IMR-90 (cell line): ENCODE results near the gene PRIMA1. TPM values are rescaled to one million over a fixed set of nuclear protein-coding genes. Genes with fewer than 3 reads are reported as not detected.

Experiments
- ATAC-seq: fragments of 200-7000 bp; cut with Tn5 transposase; 2 replicates; pipeline ENCODE4 v1.9.1; 2020; ENCODE audit warnings: low read depth, mild to moderate bottlenecking, moderate library complexity
- BruUV-seq: library from RNA; stranded (reverse); fragments of 400-500 nt; replicated peaks from 2 replicates; lab custom pipeline; 2021; lab: Mats Ljungman, UMichigan
- CTCF ChIA-PET: fragments of 300-600 bp; formaldehyde crosslinking; extraction: SDS; loops from one replicate; lab custom pipeline; 2021; ENCODE audit warnings: antibody characterized with exemption; lab: Yijun Ruan, JAX
- POLR2A ChIA-PET: fragments of 300-600 bp; sonication (Branson Sonifier 250); formaldehyde crosslinking; loops from one replicate; lab custom pipeline; 2022; ENCODE audit warnings: antibody characterized with exemption; ENCODE audit not compliant: unreplicated experiment; lab: Charles Lee
- DNase-seq: peaks from one replicate; pipeline ENCODE4 v3.0.0; 2013
- H2AFZ ChIP-seq: replicated peaks from 2 replicates; pipeline ENCODE3; 2013; ENCODE audit warnings: low read length, mild to moderate bottlenecking; ENCODE audit not compliant: poor library complexity
- H2AK5ac ChIP-seq: 2 replicates; pipeline ENCODE4 v1.6.1; 2013; ENCODE audit warnings: low read depth, low read length, inconsistent platforms
- H2AK9ac ChIP-seq: replicated peaks from 2 replicates; pipeline ENCODE3; 2013; ENCODE audit warnings: mild to moderate bottlenecking, low read depth, low read length, moderate library complexity; ENCODE audit not compliant: poor library complexity
- H2BK120ac ChIP-seq: 2 replicates; pipeline ENCODE4 v1.6.1; 2013; ENCODE audit warnings: low read depth, low read length, inconsistent platforms
- H2BK15ac ChIP-seq: 3 replicates; pipeline ENCODE4 v1.6.1; 2013; ENCODE audit warnings: low read depth, low read length, inconsistent platforms
- H2BK20ac ChIP-seq: 2 replicates; pipeline ENCODE4 v1.6.1; 2013; ENCODE audit warnings: low read depth, mild to moderate bottlenecking, inconsistent platforms, low read length, moderate library complexity
- H2BK5ac ChIP-seq: 2 replicates; pipeline ENCODE4 v1.6.1; 2013; ENCODE audit warnings: mild to moderate bottlenecking, low read depth, low read length, inconsistent platforms; ENCODE audit not compliant: poor library complexity, severe bottlenecking
- H3K14ac ChIP-seq: replicated peaks from 2 replicates; pipeline ENCODE4 v1.6.1; 2013; ENCODE audit warnings: low read depth, low read length, inconsistent platforms
- H3K18ac ChIP-seq: 2 replicates; pipeline ENCODE4 v1.6.1; 2013; ENCODE audit warnings: low read depth, low read length, control low read depth
- H3K23ac ChIP-seq: 2 replicates; pipeline ENCODE4 v1.6.1; 2013; ENCODE audit warnings: low read depth, low read length, inconsistent platforms
- H3K27ac ChIP-seq: 2 replicates; pipeline ENCODE4 v1.5.1; 2013; ENCODE audit warnings: mild to moderate bottlenecking, control low read depth, low read length; ENCODE audit not compliant: insufficient read depth
- H3K27me3 ChIP-seq: 2 replicates; pipeline ENCODE4 v1.6.1; 2013; ENCODE audit warnings: low read length; ENCODE audit not compliant: control insufficient read depth, insufficient read depth
- H3K36me3 ChIP-seq: 2 replicates; pipeline ENCODE4 v1.6.1; 2013; ENCODE audit warnings: low read length, mixed read lengths; ENCODE audit not compliant: control insufficient read depth, insufficient read depth
- H3K4ac ChIP-seq: 2 replicates; pipeline ENCODE4 v1.6.1; 2013; ENCODE audit warnings: low read depth, low read length, inconsistent platforms
- H3K4me1 ChIP-seq: 2 replicates; pipeline ENCODE4 v1.6.1; 2013; ENCODE audit warnings: low read length, mixed read lengths; ENCODE audit not compliant: control insufficient read depth, insufficient read depth
- H3K4me2 ChIP-seq: 2 replicates; pipeline ENCODE4 v1.6.1; 2013; ENCODE audit warnings: low read depth, mild to moderate bottlenecking, control low read depth, low read length, moderate library complexity
- H3K4me3 ChIP-seq: 2 replicates; pipeline ENCODE4 v1.5.1; 2013; ENCODE audit warnings: low read depth, mild to moderate bottlenecking, control low read depth, low read length, moderate library complexity; ENCODE audit not compliant: insufficient read depth
- H3K56ac ChIP-seq: 2 replicates; pipeline ENCODE4 v1.6.1; 2013; ENCODE audit warnings: low read length, inconsistent platforms; ENCODE audit not compliant: insufficient read depth; ENCODE audit errors: extremely low read depth
- H3K79me1 ChIP-seq, 2 experiments: 2 replicates each; pipeline ENCODE4 v1.6.1; 2013; ENCODE audit warnings: low read length in 2 of 2, inconsistent platforms in 1 of 2, low read depth in 1 of 2
- H3K9ac ChIP-seq: 2 replicates; pipeline ENCODE4 v1.6.1; 2013; ENCODE audit warnings: low read depth, low read length, control low read depth
- H3K9me1 ChIP-seq: 2 replicates; pipeline ENCODE4 v1.6.1; 2013; ENCODE audit warnings: low read length, inconsistent platforms; ENCODE audit not compliant: insufficient read depth
- H3K9me3 ChIP-seq: 2 replicates; pipeline ENCODE4 v1.6.1; 2013; ENCODE audit warnings: low read length; ENCODE audit not compliant: control insufficient read depth, insufficient read depth
- H4K20me1 ChIP-seq: 2 replicates; pipeline ENCODE4 v1.6.1; 2013; ENCODE audit warnings: low read length, inconsistent platforms; ENCODE audit not compliant: insufficient read depth
- H4K5ac ChIP-seq: 2 replicates; pipeline ENCODE4 v1.6.1; 2013; ENCODE audit warnings: mild to moderate bottlenecking, low read depth, low read length, control low read depth
- H4K8ac ChIP-seq, 2 experiments: 2 replicates each; pipeline ENCODE4 v1.6.1; 2013; ENCODE audit warnings: low read depth in 2 of 2, low read length in 2 of 2, control low read depth in 1 of 2, inconsistent platforms in 1 of 2
- H4K91ac ChIP-seq: 2 replicates; pipeline ENCODE4 v1.6.1; 2013; ENCODE audit warnings: low read depth, low read length, inconsistent platforms; ENCODE audit not compliant: insufficient read depth
- CEBPB ChIP-seq: IDR thresholded peaks from 2 replicates; pipeline ENCODE4 v1.6.1; 2012; ENCODE audit warnings: low read depth, low read length, improper control_type of control experiment
- SMC3 ChIP-seq: fragments of 150-350 bp; IDR thresholded peaks from 2 replicates; pipeline ENCODE4 v1.6.1; 2016; ENCODE audit warnings: low read depth, mild to moderate bottlenecking, antibody characterized with exemption, low read length, moderate library complexity
- WGBS, 2 experiments: methylation state at CpG; one replicate each; pipeline versions ENCODE4 v1.1.5 to v1.1.7; 2013; ENCODE audit warnings: missing lambda C conversion rate in 2 of 2; ENCODE audit not compliant: insufficient read length in 1 of 2; ENCODE audit errors: extremely low coverage in 2 of 2; 5-methylcytosine and 5-hydroxymethylcytosine counted together
- dilution Hi-C: fragments of 300-500 bp; cut with HindIII; formaldehyde crosslinking; loops from one replicate; pipeline ENCODE4 v1.14.3; 2018; ENCODE audit warnings: low sequenced_read_pairs; ENCODE audit not compliant: unreplicated experiment
- in situ Hi-C: fragments of 300-500 bp; cut with MboI; formaldehyde crosslinking; loops from 3 replicates; pipeline ENCODE4 v1.14.3; 2019; ENCODE audit warnings: low sequenced_read_pairs, inconsistent platforms, mixed read lengths
- intact Hi-C: fragments of 100-400 bp; cut with micrococcal nuclease; formaldehyde crosslinking; loops from 2 replicates; pipeline ENCODE4 v1.10.0; 2022
- polyA plus RNA-seq, 3 experiments: library from polyadenylated mRNA; depleted of rRNA; stranded (reverse); fragments of >200 nt; gene quantifications; 2 replicates each; pipeline ENCODE4 v1.2.3, GENCODE V29; 2012; ENCODE audit warnings: low replicate concordance in 1 of 3
- total RNA-seq: library from RNA; depleted of rRNA; stranded (reverse); fragments of >200 nt; gene quantifications from 2 replicates; pipeline ENCODE4 v1.2.3, GENCODE V29; 2012

The PRIMA1 gene
- total and polyA plus RNA-seq, 2 of the 4 experiments (the other 2 are of a cell fraction) = not detected

DNA sequence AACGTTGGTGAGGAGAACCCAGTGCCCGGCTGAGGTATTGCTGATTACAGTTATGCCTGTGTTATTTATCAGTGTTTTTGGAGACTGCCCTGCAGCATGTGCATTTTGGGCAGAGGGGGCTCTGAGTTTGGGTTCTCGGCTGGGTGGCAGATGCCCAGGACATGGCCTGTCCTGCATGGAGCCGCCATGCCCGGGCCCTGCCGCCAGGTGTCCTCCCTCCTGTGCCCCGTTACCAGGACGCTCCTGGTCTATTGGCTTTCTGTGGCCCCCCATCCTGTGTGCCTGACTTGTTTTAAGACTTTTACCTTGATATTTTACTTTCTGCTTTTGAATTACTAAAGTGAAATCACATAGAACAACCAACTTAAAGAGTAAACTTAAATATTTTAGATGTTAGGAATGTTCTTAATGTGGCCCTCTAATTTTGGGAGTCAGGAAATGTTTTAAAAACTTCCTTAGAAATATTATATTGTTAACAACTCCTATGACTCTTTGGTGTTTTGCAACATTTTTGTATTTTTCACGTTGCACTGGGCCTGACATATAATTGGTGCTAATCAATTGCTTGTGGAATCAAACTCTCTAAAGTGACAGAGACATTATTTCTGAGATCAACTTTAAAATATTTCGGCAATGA is 51.8 kb downstream of the PRIMA1 start:
- intact Hi-C loops = no loop called here
- H3K18ac ChIP-seq = no peak overlapping the region
- H3K4me1 ChIP-seq = no peaks in the 10 kb centered on the region
- no peak overlapping the region for H3K14ac ChIP-seq
- no peak overlapping the region for H3K4me3 ChIP-seq
- dilution Hi-C loops = no loop called here
- TF ChIP-seq SMC3 (no peak), CEBPB (no peak)
- peaks cover 14% of the 10 kb centered on the region for H3K9me3 ChIP-seq
- H2AK9ac ChIP-seq = no peak overlapping the region
- BruUV-seq = no TSS peak
- in situ Hi-C loops = no loop called here
- no peak overlapping the region for H2BK15ac ChIP-seq
- no peaks in the 10 kb centered on the region for H4K20me1 ChIP-seq
- no peak overlapping the region for H2AFZ ChIP-seq
- H3K27me3 ChIP-seq = no peaks in the 10 kb centered on the region
- DNase-seq = no peak
- ATAC-seq = no peak
- no peaks in the 10 kb centered on the region for H3K9me1 ChIP-seq
- H3K9ac ChIP-seq = no peak overlapping the region
- no peak overlapping the region for H3K27ac ChIP-seq
- no peak overlapping the region for H2BK20ac ChIP-seq
- H2BK5ac ChIP-seq = no peak overlapping the region
- H2AK5ac ChIP-seq = no peak overlapping the region
- 70% methylated on average over 2 of the region's 10 CpGs; no CpG with 5 or more reads in 1 of the 2 experiments for WGBS, 2 experiments
- no peak overlapping the region for H2BK120ac ChIP-seq
- no peak overlapping the region for H4K5ac ChIP-seq
- H3K23ac ChIP-seq = no peak overlapping the region
- H3K36me3 ChIP-seq = no peaks in the 10 kb centered on the region
- ChIA-PET POLR2A (no interaction called here), CTCF (no interaction called here)
- H4K91ac ChIP-seq = no peak overlapping the region
- no peak overlapping the region for H3K56ac ChIP-seq
- H4K8ac ChIP-seq = no peak overlapping the region
- no peak overlapping the region for H3K4me2 ChIP-seq
- H3K4ac ChIP-seq = no peak overlapping the region
- no peaks in the 10 kb centered on the region for H3K79me1 ChIP-seq
